Esophagus squamous epithelium (tissue), 5 donors: Measurements from ENCODE around the gene FRG2B. TPM values are rescaled to one million over a fixed set of nuclear protein-coding genes. Genes with fewer than 3 reads are reported as not detected.
"Not testable (repeated sequence)": the region's sequence is repeated elsewhere in the genome, so short reads cannot be mapped to it uniquely, and the experiment has no call there.

Source experiments
- DNase-seq: peaks from one replicate; lab custom pipeline; 2025; lab: John Stamatoyannopoulos, UW
- H3K27ac ChIP-seq, 4 donors: fragments of 200-600 bp; sonication (generic); one replicate each; pipeline ENCODE4 v1.5.1; 2016 to 2019; ENCODE audit warnings: mild to moderate bottlenecking in 1 of 4
- H3K27me3 ChIP-seq, 4 donors: fragments of 200-600 bp; sonication (generic); 1 replicate in 3 of 4; 2 replicates in 1 of 4; pipeline versions ENCODE4 v1.5.1 to v1.6.0; 2017 to 2021; ENCODE audit warnings: antibody characterized with exemption in 1 of 4
- H3K36me3 ChIP-seq, 3 donors: fragments of 200-600 bp; sonication (generic); one replicate each; pipeline ENCODE4 v1.5.1; 2016 to 2019
- H3K4me1 ChIP-seq, 3 donors: fragments of 200-600 bp; sonication (generic); one replicate each; pipeline ENCODE4 v1.5.1; 2017 to 2019
- H3K4me3 ChIP-seq, 4 donors: fragments of 200-600 bp; sonication (generic); 1 replicate in 3 of 4; 2 replicates in 1 of 4; pipeline ENCODE4 v1.5.1; 2016 to 2019; ENCODE audit warnings: mild to moderate bottlenecking in 2 of 4, moderate library complexity in 1 of 4
- H3K9me3 ChIP-seq, 3 donors: fragments of 200-600 bp; sonication (generic); one replicate each; pipeline ENCODE4 v1.5.1; 2016 to 2019
- POLR2A ChIP-seq, 4 donors: fragments of 450-650 bp; IDR thresholded peaks; one replicate each; pipeline ENCODE4 v1.6.1; 2017; ENCODE audit warnings: antibody characterized with exemption in 4 of 4, mild to moderate bottlenecking in 4 of 4, moderate library complexity in 3 of 4
- WGBS, 2 donors: methylation state at CpG; one replicate each; pipeline ENCODE4 v1.1.5; 2018; 5-methylcytosine and 5-hydroxymethylcytosine counted together
- intact Hi-C: fragments of 100-400 bp; cut with DNase I; formaldehyde crosslinking; loops from one replicate; pipeline ENCODE4 v1.15.0; 2022
- total RNA-seq, 4 donors: library from RNA; depleted of rRNA; stranded (reverse); fragments of >200 nt; gene quantifications; one replicate each; pipeline ENCODE4 v1.1.0, GENCODE V29; 2016
- TF ChIP-seq, protein P1 (sequence below), 6 experiments: fragments of 450-650 bp in 4 of 6; fragments of 200-600 bp in 2 of 6; sonication (generic) in 2 of 6; IDR thresholded peaks; one replicate each; pipeline ENCODE4 v1.5.1; 2016 to 2019; ENCODE audit warnings: antibody characterized with exemption in 6 of 6, mild to moderate bottlenecking in 4 of 6, moderate library complexity in 4 of 6
- donor health status: DM: yes; HTN: yes; CAD: no.

FRG2B gene
- total RNA-seq, 4 donors from 2014 or later = not detected

DNA sequence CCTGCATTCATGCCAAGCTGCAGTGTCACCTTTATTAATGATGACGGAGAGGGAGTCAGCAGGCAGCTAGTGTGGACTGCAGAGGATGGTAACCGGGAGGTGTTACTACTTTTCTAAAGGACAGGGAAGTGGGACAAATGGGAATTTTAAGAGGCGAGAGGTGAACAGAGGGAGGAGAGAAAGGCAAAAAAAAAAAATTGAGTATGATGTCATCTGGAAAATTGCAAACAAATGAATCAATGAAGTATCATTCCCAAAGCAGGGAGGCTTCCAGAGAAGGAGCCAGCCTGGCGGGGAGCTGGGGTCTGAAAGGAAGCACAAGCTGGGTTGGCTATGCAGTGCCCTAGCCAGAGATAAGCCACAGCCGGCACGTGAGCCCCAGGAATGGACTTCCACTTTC lies 12.9 kb downstream of the FRG2B start:
- Histone ChIP-seq H3K9me3 (no peaks in the 10 kb centered on the region), H3K27me3 (peaks cover 0 to 22% (median 0%) of the 10 kb centered on the region in 4 donors), H3K27ac (no peak overlapping the region), H3K4me3 (no peak overlapping the region), H3K36me3 (no peaks in the 10 kb centered on the region), H3K4me1 (peaks cover 0 to 5% (median 0%) of the 10 kb centered on the region in 3 donors)
- no peak for TF ChIP-seq POLR2A (IDR thresholded peaks at IDR 0.05)
- TF ChIP-seq, protein P1, sequence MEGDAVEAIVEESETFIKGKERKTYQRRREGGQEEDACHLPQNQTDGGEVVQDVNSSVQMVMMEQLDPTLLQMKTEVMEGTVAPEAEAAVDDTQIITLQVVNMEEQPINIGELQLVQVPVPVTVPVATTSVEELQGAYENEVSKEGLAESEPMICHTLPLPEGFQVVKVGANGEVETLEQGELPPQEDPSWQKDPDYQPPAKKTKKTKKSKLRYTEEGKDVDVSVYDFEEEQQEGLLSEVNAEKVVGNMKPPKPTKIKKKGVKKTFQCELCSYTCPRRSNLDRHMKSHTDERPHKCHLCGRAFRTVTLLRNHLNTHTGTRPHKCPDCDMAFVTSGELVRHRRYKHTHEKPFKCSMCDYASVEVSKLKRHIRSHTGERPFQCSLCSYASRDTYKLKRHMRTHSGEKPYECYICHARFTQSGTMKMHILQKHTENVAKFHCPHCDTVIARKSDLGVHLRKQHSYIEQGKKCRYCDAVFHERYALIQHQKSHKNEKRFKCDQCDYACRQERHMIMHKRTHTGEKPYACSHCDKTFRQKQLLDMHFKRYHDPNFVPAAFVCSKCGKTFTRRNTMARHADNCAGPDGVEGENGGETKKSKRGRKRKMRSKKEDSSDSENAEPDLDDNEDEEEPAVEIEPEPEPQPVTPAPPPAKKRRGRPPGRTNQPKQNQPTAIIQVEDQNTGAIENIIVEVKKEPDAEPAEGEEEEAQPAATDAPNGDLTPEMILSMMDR (IDR thresholded peaks at IDR 0.05) = no peak
- WGBS, 2 donors = 66 to 74% methylated on average over 6 of the region's 6 CpGs
- intact Hi-C loops = no loop called here
- DNase-seq = no peak

DNA sequence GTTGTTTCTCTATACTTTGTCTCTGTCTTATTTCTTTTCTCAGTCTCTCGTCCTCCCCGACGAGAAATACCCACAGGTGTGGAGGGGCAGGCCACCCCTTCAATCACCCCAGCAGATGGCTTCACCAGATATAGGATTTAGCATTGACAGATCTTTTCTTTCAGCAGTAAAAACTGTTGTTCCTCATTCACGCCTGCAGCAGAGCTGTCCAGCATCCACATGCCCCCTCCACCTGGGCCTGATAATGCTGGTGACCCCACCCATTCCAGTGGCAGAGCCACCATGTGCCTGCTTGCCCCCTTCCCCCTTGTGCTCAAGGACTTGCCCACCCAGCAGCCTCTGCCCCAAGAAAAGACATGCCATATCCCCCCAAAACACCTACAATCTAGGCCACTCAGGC lies 15.5 kb downstream of the FRG2B start:
- Histone ChIP-seq H3K27ac (no peak overlapping the region), H3K9me3 (no peaks in the 10 kb centered on the region), H3K4me3 (no peak overlapping the region), H3K27me3 (peaks cover 0 to 44% (median 0%) of the 10 kb centered on the region in 4 donors), H3K36me3 (no peaks in the 10 kb centered on the region), H3K4me1 (peaks cover 0 to 6% (median 0%) of the 10 kb centered on the region in 3 donors)
- no peak for DNase-seq
- TF ChIP-seq POLR2A (IDR thresholded peaks at IDR 0.05) = no peak
- TF ChIP-seq, protein P1 (IDR thresholded peaks at IDR 0.05) = no peak
- 51 to 64% methylated on average over 4 of the region's 4 CpGs for WGBS, 2 donors
- intact Hi-C loops = no loop called here

DNA sequence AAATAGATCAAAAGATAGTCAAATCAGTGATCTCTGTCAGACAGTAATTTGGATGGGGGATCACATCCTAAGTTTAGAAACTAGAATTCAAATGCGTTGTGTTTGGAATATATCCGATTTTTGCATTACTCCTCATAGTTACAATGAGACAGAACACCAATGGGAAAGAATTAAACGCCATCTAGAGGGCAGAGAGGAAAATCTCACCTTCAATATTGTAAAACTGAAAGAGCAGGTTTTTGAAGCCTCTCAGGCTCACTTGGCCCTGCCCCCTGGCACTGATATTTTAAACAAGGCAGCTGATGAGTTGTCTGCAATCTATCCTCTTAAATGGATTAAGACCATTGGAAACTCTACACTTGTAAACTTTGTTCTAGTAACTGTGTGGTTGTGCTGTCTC lies 17.7 kb downstream of the FRG2B start:
- H3K27me3 ChIP-seq = peaks cover 0 to 66% (median 0%) of the 10 kb centered on the region in 4 donors
- H3K27ac ChIP-seq = no peak overlapping the region
- H3K9me3 ChIP-seq = no peaks in the 10 kb centered on the region
- no peak for DNase-seq
- TF ChIP-seq, protein P1 (IDR thresholded peaks at IDR 0.05) = peak in 4 of 6 experiments; percentile 9 to 61 (median 31)
- TF ChIP-seq POLR2A (IDR thresholded peaks at IDR 0.05) = no peak
- intact Hi-C loops = no loop called here
- 10 to 38% methylated on average over 3 of the region's 3 CpGs for WGBS, 2 donors
- no peaks in the 10 kb centered on the region for H3K36me3 ChIP-seq
- H3K4me3 ChIP-seq = no peak overlapping the region
- peaks cover 0 to 17% (median 0%) of the 10 kb centered on the region in 3 donors for H3K4me1 ChIP-seq

DNA sequence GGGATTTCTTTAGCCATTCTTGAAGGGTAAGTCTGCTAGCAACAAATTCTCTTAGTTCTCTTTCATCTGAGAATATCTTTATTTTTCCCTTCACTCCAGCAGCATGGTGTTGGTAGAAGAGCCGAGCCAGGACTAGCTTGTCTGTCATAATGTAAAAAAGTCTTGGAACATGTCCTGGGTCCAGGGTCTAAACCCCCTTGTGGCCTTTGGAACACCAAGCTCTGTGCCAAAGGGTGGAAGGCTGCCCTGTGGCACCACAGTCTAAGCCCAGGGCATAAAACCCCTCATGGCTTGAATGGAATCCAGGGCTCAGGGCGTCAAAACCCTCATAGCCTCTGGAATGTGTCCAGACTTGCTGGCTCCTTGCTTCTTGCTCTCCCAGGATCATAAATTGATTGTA lies 23.2 kb downstream of the FRG2B start:
- peaks cover 0 to 12% (median 0%) of the 10 kb centered on the region in 3 donors for H3K4me1 ChIP-seq
- peaks cover 0 to 89% (median 0%) of the 10 kb centered on the region in 4 donors for H3K27me3 ChIP-seq
- H3K4me3 ChIP-seq, H3K36me3 ChIP-seq, intact Hi-C loops, H3K27ac ChIP-seq, DNase-seq, H3K9me3 ChIP-seq: not testable (repeated sequence)
- 59 to 60% methylated on average over 2 of the region's 2 CpGs for WGBS, 2 donors

DNA sequence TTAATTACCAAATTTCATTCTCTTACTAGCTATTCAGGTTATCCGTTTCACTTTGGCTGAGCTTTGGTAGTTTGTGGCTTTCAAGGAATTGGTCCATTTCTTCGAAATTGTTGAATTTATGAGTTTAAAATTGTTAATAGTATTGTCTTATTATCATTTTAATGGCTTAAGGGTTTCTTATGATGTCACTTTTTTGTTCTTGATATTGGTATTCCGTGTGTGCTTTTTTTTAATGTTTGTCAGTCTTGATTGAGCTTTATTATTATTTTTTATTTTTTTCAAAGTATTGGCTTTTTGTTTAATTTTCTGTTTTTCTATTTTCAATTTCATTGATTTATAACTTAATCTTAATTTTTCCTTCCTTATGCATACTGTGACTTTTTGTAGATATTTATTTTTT lies 25.9 kb downstream of the FRG2B start:
- H3K4me1 ChIP-seq = peaks cover 0 to 6% (median 0%) of the 10 kb centered on the region in 3 donors
- H3K9me3 ChIP-seq = no peaks in the 10 kb centered on the region
- no peak for DNase-seq
- intact Hi-C loops = no loop called here
- no peak overlapping the region for H3K4me3 ChIP-seq
- no peak for TF ChIP-seq POLR2A (IDR thresholded peaks at IDR 0.05)
- TF ChIP-seq, protein P1 (IDR thresholded peaks at IDR 0.05) = no peak
- peaks cover 0 to 83% (median 0%) of the 10 kb centered on the region in 4 donors for H3K27me3 ChIP-seq
- no peak overlapping the region for H3K27ac ChIP-seq
- 43 to 55% methylated on average over 3 of the region's 3 CpGs for WGBS, 2 donors
- H3K36me3 ChIP-seq = no peaks in the 10 kb centered on the region

DNA sequence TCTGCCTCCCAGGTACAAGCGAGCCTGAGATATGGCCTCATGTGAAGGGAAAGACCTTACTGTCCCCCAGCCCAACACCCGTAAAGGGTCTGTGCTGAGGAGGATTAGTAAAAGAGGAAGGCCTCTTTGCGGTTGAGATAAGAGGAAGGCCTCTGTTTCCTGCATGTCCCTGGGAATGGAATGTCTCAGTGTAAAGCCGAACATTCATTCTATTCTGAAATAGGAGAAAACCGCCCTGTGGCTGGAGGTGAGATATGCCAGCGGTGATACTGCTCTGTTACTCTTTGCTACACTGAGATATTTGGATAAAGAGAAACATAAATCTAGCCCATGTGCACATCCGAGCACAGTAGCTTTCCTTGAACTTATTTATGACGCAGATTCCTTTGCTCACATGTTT lies 26.7 kb downstream of the FRG2B start:
- intact Hi-C loops, H3K4me1 ChIP-seq, H3K9me3 ChIP-seq, H3K36me3 ChIP-seq, DNase-seq, H3K4me3 ChIP-seq, H3K27ac ChIP-seq: not testable (repeated sequence)
- WGBS, 2 donors = 79 to 86% methylated on average over 6 of the region's 8 CpGs
- peaks cover 0 to 76% (median 0%) of the 10 kb centered on the region in 4 donors for H3K27me3 ChIP-seq
